Camera-type eye (tissue), 1 donor: ENCODE data around the gene NOPCHAP1. TPM values are rescaled to one million over a fixed set of nuclear protein-coding genes. Genes with fewer than 3 reads are reported as not detected.

Source experiments
- total RNA-seq: library from RNA; depleted of rRNA; stranded (reverse); fragments of >200 nt; gene quantifications from one replicate; pipeline ENCODE4 v1.2.3, GENCODE V29; 2014

The NOPCHAP1 gene
- total RNA-seq, result 12.9 TPM

GRCh38 chr12:104986022-104986941 is at the start of gene NOPCHAP1:
NOPCHAP1 (plus strand) TSS chr12:104986316; CDS start chr12:104986353, 37 bp downstream.

GRCh38 chr12:104958001-104958804 is 27.9 kb upstream of the NOPCHAP1 start, which contains the start of gene SLC41A2:
SLC41A2 (minus strand) TSS chr12:104958290; CDS start chr12:104928527, 29,763 bp downstream.

Other genes starting within 250 kb of the NOPCHAP1 start
- 71.6 TPM for gene SLC41A2, start 28.0 kb upstream of the NOPCHAP1 start, total RNA-seq
- 23.9 TPM for gene ALDH1L2, start 98.1 kb downstream of the NOPCHAP1 start, total RNA-seq
- 115 TPM for gene WASHC4, start 121.4 kb downstream of the NOPCHAP1 start, total RNA-seq
- 83.8 TPM for gene APPL2, start 249.9 kb downstream of the NOPCHAP1 start, total RNA-seq